VCaP (cell line): ENCODE measurements around the gene HDAC7.
"Not testable (repeated sequence)": the region's sequence is repeated elsewhere in the genome, so short reads cannot be mapped to it uniquely, and the experiment has no call there.

Source experiments
- H3K27ac ChIP-seq: fragments of 450-650 bp; 2 replicates; pipeline ENCODE4 v1.5.1; 2017
- CTCF ChIP-seq: fragments of 450-650 bp; conservative IDR thresholded peaks from 2 replicates; pipeline ENCODE4 v1.5.1; 2017; ENCODE audit warnings: mild to moderate bottlenecking, moderate library complexity

HDAC7 gene

GRCh38 chr12:47820631-47821345 is 1.1 kb upstream of the HDAC7 start:
- peak overlapping the region; percentile 94 for H3K27ac ChIP-seq
- TF ChIP-seq CTCF, result no peak

- TF ChIP-seq CTCF, result peak; percentile 16; the same call in 1 of the 2 replicates
- H3K27ac ChIP-seq, result peak overlapping the region; percentile 94
Measured at GRCh38 chr12:47819138-47819895, 386 bp downstream of the HDAC7 start.

GRCh38 chr12:47818467-47819137 is 1.1 kb downstream of the HDAC7 start:
- TF ChIP-seq CTCF, result no peak
- peak overlapping the region; percentile 94 for H3K27ac ChIP-seq

GRCh38 chr12:47818007-47818376 is 1.7 kb downstream of the HDAC7 start:
- no peak overlapping the region for H3K27ac ChIP-seq
- TF ChIP-seq CTCF, result no peak

- H3K27ac ChIP-seq, result 0 out of 2 replicates have a peak overlapping the region, but pooled peaks have one; percentile 14
- peak; percentile 14; the same call in 1 of the 2 replicates for TF ChIP-seq CTCF
Measured at GRCh38 chr12:47817272-47818006, 2.3 kb downstream of the HDAC7 start.

GRCh38 chr12:47816403-47817271 is 3.1 kb downstream of the HDAC7 start:
- no peak overlapping the region for H3K27ac ChIP-seq
- TF ChIP-seq CTCF, result no peak

- not testable (repeated sequence) for H3K27ac ChIP-seq
Measured at GRCh38 chr12:47815447-47815846, 4.3 kb downstream of the HDAC7 start.
